T-helper 1 cell (primary cell): Measurements from ENCODE around the gene DCAF8.

ENCODE experiments used
- DNase-seq, 5 donors: peaks; one replicate each; pipeline ENCODE4 v3.0.0-alpha.2; 2012 to 2020

The DCAF8 gene

DNA sequence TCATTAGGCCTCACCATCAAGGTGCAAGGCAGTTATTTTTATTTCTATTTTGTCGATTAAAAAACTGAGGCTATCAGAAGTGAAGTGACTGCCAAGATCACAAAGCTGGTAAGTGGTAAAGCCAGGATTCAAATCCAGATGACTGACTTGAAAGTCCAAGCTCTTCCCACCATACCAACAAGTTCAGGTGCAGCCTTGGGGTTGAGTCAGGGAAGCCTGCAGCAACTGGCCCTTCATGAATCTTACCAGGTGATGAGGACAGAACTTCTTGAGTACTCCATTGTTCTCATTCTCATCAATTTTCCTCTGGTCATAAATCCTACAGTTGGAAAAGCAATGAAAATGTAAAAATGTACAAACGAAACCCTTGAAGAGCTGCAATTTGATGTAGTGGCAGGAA, 37.0 kb downstream of the DCAF8 start:
- DNase-seq, result no peak

DNA sequence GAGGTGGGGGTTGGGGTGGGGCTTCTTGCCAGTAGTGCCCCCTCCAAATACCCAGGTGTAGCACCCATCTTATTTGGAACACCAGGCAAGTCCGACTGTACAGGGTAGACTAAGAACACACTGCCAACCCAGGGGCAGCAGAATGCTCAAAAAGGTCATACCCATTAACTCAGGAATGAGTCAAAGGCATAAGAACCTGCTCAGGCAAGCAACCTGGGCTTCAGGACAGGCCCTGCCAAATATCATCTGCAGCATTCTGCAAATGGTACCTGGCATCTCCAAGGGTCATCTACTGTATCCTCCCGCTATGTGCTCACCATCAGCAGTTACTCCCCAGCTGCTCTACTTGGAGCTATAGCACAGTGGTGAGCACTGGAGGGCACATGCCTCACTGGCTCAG, 37.7 kb downstream of the DCAF8 start:
- DNase-seq, result no peak

DNA sequence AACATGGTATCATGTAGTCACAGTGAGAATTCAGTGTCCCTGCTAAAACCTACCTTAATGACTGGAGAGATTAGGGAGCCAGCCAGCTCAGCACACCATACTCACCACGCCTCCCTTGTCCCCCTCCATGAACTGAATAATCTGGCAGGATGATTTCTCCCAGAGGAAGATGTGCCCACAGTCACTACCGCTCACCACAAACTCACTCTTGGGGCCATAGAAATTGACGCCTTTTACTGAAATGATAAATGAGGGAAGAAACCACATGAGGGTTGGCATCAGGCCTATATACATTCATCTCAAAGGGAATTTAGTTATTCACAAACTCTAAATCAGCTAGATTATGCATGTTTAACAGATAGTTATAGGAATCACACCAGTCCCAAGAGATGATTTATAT, 39.8 kb downstream of the DCAF8 start:
- no peak for DNase-seq

DNA sequence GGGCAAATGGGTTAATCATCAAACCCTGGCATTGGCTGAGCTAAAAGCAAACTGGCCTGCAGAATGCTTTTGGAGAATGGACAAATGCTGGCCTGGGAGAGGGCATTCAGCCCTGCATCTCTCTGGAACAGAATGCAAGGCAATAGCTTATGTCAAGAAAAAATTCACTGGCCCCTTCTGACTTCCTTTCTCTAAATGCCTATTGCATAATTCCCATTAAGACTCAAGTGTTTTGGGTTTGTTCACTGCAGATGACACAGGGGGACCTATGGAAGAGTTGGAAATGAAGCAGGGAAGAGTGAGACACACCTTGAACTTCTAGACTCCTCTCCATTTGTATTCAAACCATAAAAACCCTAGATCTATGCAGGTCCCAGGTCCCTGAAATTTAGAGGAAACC, 41.3 kb downstream of the DCAF8 start:
- no peak for DNase-seq

GRCh38 chr1:160220301-160220700, 42.0 kb downstream of the DCAF8 start:
- DNase-seq, result no peak

GRCh38 chr1:160219062-160219929, 43.1 kb downstream of the DCAF8 start:
- DNase-seq, result no peak

DNA sequence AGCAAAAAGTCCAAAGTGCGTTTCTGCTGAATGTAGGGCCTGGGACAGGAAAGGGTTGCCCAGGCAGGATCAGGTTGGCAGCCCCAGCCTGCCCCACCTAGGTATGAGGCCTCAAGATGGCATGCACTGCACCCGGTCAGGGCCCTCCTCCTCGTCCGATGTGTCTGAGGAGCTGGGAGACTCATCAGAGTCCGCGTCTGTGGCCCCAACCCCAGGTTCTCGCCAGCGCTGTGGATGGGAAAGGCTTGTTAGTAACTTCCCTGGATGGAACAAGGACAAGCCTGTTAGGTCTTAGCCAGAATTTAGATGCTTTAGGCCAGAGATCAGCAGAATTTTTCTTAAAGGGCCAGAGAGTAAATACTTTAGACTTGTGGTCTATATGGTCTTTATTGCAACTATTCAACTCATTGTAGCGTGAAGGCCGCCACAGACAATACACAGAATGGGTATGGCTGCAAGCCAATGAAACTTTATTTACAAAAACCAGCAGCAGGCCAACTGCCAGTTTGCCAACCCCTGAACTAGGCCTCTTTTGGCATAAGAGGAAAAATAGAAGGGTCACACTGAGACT, 44.8 kb downstream of the DCAF8 start:
- DNase-seq, result no peak

- no peak for DNase-seq
These were observed 46.0 kb downstream of the DCAF8 start for GRCh38 chr1:160216301-160216700.

DNA sequence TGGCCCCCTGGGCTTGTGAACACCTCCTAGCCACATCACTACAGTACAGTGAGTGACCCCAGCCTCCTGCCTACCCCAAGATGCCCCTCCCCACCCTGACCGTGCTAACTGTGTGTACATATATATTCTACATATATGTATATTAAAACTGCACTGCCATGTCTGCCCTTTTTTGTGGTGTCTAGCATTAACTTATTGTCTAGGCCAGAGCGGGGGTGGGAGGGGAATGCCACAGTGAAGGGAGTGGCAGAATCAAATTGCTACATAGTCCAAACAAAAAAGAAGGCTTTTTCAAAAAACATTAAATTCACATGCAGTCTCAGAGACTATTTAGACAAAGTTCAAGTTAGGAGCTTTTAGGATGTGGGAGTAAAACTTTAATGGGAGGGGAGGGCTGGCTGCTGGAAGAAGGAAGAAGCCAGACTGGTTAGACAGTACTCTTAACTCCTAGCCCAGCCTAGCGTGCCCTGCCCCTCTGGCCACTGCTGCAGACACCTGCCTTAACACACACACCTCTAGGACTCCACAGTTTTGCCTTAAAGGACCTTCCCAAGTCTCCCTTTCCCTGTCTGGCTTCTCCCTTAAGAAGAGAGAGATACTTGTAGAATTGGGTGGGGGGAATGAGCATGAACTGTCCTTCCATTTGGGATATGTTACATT, 47.7 kb downstream of the DCAF8 start:
- DNase-seq, result no peak

DNA sequence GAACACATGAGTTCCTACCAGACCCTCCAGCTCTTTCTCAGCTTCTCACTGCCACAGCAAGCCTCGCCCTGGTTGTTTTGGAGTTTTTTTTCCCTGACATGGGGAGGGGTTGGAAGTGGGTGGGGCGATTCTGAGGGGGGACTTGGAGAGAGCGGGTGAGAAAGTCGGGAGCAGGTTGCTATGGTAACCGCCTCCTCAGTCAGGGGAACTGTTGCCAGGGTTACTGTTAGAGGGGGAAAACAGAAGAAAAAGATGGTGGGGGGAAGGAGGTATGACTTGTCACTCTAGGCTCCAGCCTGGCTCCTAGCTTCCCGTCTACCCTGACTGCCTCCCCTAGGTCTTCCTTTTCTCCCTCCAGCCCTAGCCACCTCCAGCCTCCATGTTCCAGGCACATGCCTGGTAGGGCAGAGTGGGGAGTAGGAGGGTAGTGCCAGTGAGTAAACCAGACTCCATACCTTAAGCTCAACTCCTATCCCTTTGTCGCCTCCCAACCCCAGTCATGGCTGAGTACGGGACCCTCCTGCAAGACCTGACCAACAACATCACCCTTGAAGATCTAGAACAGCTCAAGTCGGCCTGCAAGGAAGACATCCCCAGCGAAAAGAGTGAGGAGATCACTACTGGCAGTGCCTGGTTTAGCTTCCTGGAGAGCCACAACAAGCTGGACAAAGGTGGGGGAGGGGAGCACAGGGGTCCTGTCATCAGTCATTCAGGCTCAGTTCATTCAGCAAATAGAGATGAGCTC, 51.1 kb downstream of the DCAF8 start:
- no peak for DNase-seq

GRCh38 chr1:160210561-160210960, 51.8 kb downstream of the DCAF8 start:
- DNase-seq, result no peak

- no peak for DNase-seq
These were observed 52.9 kb downstream of the DCAF8 start for GRCh38 chr1:160209321-160210046.

DNA sequence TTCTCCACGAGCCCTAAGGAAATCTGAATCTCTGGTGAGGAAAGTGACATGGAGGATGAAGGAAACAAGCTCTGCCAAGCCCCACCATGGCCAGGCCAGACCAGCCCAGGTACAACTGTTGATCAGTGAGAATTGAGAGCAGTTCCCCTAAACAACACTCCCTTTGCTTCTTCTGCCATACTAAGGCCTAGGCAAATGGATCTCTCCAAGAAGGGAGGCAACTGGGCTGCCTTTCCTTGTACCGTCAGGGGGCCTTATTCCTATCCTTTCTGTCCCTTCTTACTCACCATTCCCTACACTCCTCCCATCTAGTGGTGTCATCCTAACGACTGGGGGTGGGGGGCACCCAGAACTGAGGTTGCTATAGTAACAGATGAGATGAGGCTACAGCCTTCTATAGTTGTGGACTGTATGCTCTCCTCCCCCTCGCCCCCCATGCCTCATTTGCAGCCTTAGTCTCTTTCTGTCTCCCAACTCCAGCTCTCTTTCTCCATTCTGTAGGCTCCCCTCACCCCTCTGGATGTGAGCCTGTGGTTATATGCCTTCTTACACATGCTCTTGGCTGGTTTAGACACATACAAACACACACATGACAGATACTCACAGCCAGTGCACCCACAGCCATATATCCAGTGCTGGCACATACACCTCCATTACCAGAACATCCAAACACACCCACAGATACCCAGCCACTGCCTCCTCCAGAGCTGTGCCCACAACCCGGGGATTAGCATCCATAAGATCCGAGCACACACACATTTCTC, 53.6 kb downstream of the DCAF8 start:
- no peak for DNase-seq

DNA sequence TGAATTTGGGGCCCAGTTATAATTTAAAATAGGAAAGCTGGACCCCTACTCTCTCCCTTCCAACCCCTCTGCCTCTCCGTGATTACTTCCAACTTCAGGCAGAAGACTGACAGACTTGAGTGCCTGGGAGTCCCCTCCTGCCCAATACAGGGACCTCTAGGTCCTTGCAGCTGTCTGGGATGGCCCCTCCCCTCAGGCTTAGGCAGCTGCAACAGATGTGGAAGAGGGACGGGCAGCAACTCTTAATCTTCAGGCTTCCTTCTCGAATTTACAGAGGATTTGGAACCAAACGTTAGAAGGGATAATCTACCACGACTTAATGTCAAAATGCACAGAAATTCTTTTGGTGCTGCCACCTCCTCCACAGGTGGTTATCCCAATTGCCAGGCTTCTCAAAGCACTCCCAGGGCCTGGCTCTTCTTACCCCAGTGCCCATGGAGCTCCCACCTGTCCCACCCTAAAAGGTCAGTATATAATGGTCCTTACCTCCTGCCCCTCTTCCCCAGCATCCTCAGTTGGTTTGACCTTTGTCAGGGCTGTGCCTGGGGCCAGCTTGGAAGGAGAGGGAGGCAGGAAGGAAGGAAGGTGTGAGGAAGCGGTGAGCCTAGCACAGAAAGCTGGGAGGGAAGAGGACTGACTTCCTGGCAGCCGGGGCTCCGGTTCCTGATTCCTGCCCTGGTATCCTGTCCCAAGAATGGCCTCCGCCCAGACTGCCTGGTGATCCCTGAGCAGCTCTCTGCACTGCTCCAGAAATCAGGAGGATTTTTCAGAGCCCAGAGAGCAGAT, 54.4 kb downstream of the DCAF8 start:
- no peak for DNase-seq

DNA sequence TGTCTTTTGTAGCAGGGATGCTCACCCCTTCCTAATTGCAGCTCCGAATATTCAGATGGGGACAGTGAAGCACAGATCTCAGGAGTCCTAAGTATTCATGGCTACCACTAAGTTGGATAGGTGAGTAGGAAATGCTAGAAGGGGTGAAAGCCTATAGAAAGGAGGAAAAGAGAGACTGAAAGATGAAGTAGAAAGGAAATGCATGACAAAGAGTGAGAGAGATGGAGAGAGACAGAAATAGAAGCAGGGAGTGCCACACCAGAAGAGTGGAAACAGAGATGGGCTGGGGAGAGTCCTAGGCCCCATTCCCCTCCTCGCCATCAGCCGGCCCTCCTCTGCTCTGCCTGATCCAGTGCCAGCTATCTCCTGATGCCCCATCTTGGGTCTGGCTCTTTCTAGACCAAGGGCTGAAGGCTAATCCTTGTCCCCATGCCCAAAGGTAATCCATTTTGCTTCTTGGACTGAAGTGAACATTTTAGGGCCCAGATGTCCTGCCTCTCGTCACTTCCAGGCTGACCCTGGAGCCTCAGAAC, 55.2 kb downstream of the DCAF8 start:
- no peak for DNase-seq

- DNase-seq, result no peak
These were observed 55.8 kb downstream of the DCAF8 start for GRCh38 chr1:160206421-160207117.

DNA sequence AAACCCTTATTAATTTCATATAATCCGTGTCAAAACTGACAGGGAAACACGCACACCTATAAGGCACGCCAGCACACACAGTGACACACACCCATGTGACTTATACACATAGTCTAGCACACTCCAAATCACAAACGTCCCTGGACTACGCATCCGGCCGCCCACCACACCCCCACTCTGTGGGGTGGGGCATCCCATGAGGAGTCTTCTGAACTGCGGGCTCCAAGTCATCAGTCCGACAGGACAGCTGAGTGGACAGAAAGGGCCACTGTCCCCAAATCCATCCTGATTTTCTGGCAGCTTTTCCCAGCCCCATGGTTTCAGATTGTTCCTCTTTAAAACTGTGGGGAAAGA, 56.3 kb downstream of the DCAF8 start:
- peak in 4 of 5 donors; percentile 26 to 52 (median 33) for DNase-seq

DNA sequence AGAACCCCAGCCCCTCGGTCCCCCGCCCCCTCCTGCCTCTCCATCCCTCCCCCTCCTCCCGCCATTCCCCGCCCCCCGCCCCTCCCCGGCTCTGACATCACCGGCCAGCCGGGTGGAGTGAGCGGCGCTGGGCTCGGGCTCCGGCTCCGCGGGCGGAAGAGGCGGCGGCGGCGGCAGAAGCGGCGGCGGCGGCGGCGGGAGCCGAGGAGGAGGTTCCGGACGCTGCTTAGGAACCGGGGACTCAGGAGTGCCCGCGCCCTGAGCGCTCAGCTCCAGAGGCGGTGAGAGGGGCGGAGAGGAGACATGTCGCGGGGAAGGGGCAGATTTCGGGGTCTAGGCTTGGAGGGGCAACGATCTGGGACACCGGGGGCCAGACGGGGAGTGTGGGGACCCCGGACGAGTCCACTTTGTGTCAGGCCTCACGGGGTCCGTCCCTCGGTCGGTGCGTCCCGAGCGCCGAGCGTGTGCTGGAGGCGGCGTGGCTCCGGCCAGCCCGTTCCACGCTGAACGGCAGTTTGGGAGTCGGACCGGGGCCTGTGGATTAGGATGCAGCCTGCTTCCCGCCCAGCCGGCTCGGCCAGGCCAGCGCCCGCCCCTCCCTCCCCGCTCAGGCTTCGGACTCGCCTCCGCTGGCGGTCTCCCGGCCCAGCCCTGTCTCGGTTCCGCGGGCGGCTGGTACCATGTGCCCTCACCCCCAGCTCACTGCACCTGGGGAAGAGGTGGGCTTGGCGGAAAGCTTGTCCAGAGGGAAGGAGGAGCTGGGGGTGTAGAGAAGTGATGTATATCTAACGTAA, 56.9 kb downstream of the DCAF8 start, which contains the start of gene PEA15:
TSS of gene PEA15 (plus strand) at position 143 of the 794 bp plus-strand sequence. CDS start 6,161 bp downstream, outside the sequence.
- DNase-seq, result peak; percentile 40 to 75 (median 55)
